Measurements from ENCODE around the gene SPACA6. TPM values are rescaled to one million over a fixed set of nuclear protein-coding genes. Genes with fewer than 3 reads are reported as not detected.
"Not testable (repeated sequence)": the region's sequence is repeated elsewhere in the genome, so short reads cannot be mapped to it uniquely, and the experiment has no call there.

Gene SPACA6
- total RNA-seq, 2 experiments from 2014 or later: 2.5 to 12.5 TPM

DNA sequence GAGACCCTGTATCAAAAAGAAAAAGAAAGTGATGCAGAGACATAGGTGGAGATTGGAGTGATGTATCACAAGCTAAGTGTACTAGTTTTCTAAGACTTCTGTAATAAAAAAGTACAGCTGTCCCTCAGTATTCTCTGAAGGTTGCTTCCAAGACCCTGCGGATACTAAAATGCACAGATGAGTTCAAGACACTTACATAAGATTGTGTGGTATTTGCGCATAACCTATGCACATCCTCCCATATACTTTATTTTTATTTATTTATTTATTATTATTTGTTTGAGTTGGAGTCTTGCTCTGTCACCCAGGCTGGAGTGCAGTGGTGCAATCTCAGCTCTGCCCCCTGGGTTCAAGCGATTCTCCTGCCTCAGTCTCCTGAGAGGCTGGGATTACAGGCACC, 44.3 kb downstream of the SPACA6 start:
- no peak for DNase-seq (ENCODE audit: low spot score)
- no peak overlapping the region for H2AFZ ChIP-seq (ENCODE audit: low read length)
- intact Hi-C loops (cut with micrococcal nuclease; ENCODE audit: unreplicated experiment): no loop called here
- ChIA-PET POLR2A (no interaction called here), CTCF (ENCODE audit: unreplicated experiment) (no interaction called here)
- BruUV-seq (replicated peaks): no TSS peak
- H3K4me2 ChIP-seq (ENCODE audit: low read length): no peak overlapping the region
- H3K36me3 ChIP-seq (ENCODE audit: insufficient read depth, low read length): no peaks in the 10 kb centered on the region
- TF ChIP-seq EZH2phosphoT487 (IDR thresholded peaks at IDR 0.05; ENCODE audit: borderline replicate concordance, low read depth, low read length): no peak
- TF ChIP-seq, protein P1, sequence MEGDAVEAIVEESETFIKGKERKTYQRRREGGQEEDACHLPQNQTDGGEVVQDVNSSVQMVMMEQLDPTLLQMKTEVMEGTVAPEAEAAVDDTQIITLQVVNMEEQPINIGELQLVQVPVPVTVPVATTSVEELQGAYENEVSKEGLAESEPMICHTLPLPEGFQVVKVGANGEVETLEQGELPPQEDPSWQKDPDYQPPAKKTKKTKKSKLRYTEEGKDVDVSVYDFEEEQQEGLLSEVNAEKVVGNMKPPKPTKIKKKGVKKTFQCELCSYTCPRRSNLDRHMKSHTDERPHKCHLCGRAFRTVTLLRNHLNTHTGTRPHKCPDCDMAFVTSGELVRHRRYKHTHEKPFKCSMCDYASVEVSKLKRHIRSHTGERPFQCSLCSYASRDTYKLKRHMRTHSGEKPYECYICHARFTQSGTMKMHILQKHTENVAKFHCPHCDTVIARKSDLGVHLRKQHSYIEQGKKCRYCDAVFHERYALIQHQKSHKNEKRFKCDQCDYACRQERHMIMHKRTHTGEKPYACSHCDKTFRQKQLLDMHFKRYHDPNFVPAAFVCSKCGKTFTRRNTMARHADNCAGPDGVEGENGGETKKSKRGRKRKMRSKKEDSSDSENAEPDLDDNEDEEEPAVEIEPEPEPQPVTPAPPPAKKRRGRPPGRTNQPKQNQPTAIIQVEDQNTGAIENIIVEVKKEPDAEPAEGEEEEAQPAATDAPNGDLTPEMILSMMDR (conservative IDR thresholded peaks at IDR 0.05; ENCODE audit: low read length): no peak
- no peaks in the 10 kb centered on the region for H3K9me2 ChIP-seq (ENCODE audit: insufficient read depth, low read length)
- no peaks in the 10 kb centered on the region for H4K20me1 ChIP-seq (ENCODE audit: insufficient read depth, low read length)
- H3K4me3 ChIP-seq (ENCODE audit: low read depth, low read length, poor library complexity, severe bottlenecking): no peak overlapping the region
- H3K27ac ChIP-seq (ENCODE audit: low read depth, low read length, poor library complexity, severe bottlenecking): no peak overlapping the region
- H3K4me1 ChIP-seq (ENCODE audit: insufficient read depth, low read length, poor library complexity, severe bottlenecking): no peaks in the 10 kb centered on the region
- no peaks in the 10 kb centered on the region for H3K9me3 ChIP-seq (ENCODE audit: low read length)
- H3K79me2 ChIP-seq (ENCODE audit: insufficient read depth, low read depth, low read length): no peaks in the 10 kb centered on the region

DNA sequence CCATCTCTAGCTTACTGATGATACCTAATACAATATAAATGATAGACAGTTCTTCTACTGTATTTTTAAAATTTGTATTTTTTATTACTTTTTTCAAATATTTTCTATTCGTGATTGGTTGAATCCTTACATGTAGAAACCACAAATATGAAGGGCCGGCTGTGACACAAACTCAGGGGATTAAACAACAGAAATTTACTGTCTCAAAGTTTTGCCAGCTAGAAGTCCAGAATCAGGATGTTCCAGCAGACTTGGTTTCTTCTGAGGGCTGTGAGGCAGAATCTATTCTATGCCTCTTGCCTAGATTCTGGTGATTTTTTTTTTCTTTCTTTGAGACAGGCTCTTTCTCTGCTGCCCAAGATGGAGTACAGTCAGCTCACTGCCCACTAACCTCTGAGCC, 44.8 kb downstream of the SPACA6 start:
- Histone ChIP-seq H3K36me3 (ENCODE audit: insufficient read depth, low read length) (no peaks in the 10 kb centered on the region), H3K4me3 (ENCODE audit: low read depth, low read length, poor library complexity, severe bottlenecking) (no peak overlapping the region), H3K4me2 (ENCODE audit: low read length) (no peak overlapping the region), H3K9me3 (ENCODE audit: low read length) (no peaks in the 10 kb centered on the region), H3K4me1 (ENCODE audit: insufficient read depth, low read length, poor library complexity, severe bottlenecking) (no peaks in the 10 kb centered on the region), H3K79me2 (ENCODE audit: insufficient read depth, low read depth, low read length) (no peaks in the 10 kb centered on the region), H2AFZ (ENCODE audit: low read length) (no peak overlapping the region), H3K27ac (ENCODE audit: low read depth, low read length, poor library complexity, severe bottlenecking) (no peak overlapping the region), H4K20me1 (ENCODE audit: insufficient read depth, low read length) (no peaks in the 10 kb centered on the region), H3K9me2 (ENCODE audit: insufficient read depth, low read length) (no peaks in the 10 kb centered on the region)
- intact Hi-C loops (cut with micrococcal nuclease; ENCODE audit: unreplicated experiment): no loop called here
- TF ChIP-seq EZH2phosphoT487 (IDR thresholded peaks at IDR 0.05; ENCODE audit: borderline replicate concordance, low read depth, low read length): no peak
- TF ChIP-seq, protein P1 (conservative IDR thresholded peaks at IDR 0.05; ENCODE audit: low read length): no peak
- no TSS peak for BruUV-seq (replicated peaks)
- ChIA-PET POLR2A (interaction anchor here (0.7 kb wide), 1 partner anchor 12 kb away, joined by 3 read pairs; no protein-coding TSS in a partner anchor), CTCF (ENCODE audit: unreplicated experiment) (no interaction called here)
- no peak for DNase-seq (ENCODE audit: low spot score)

DNA sequence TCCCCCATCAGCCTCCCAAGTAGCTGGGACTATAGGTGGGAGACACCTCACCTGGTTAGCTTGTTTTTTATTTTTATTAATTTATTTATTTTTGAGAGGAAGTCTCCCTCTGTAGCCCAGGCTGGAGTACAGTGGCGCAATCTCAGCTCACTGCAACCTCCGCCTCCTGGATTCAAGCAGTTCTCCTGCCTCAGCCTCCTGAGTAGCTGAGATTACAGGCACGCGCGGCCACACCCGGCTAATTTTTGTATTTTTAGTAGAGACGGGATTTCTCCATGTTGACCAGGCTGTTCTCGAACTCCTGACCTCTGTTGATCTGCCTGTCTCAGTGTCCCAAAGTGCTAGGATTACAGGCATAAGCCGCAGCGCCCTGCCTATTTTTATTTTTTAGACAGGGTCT, 45.4 kb downstream of the SPACA6 start:
- H3K4me3 ChIP-seq (ENCODE audit: low read depth, low read length, poor library complexity, severe bottlenecking); DNase-seq (ENCODE audit: low spot score); BruUV-seq (replicated peaks); H2AFZ ChIP-seq (ENCODE audit: low read length); intact Hi-C loops (cut with micrococcal nuclease; ENCODE audit: unreplicated experiment); H3K36me3 ChIP-seq (ENCODE audit: insufficient read depth, low read length); H3K9me3 ChIP-seq (ENCODE audit: low read length); H4K20me1 ChIP-seq (ENCODE audit: insufficient read depth, low read length); CTCF ChIA-PET (ENCODE audit: unreplicated experiment); H3K27ac ChIP-seq (ENCODE audit: low read depth, low read length, poor library complexity, severe bottlenecking); H3K4me2 ChIP-seq (ENCODE audit: low read length); H3K4me1 ChIP-seq (ENCODE audit: insufficient read depth, low read length, poor library complexity, severe bottlenecking); H3K9me2 ChIP-seq (ENCODE audit: insufficient read depth, low read length); H3K79me2 ChIP-seq (ENCODE audit: insufficient read depth, low read depth, low read length): not testable (repeated sequence)
- POLR2A ChIA-PET: interaction anchor here (0.7 kb wide), 1 partner anchor 13 kb away, joined by 3 read pairs; no protein-coding TSS in a partner anchor

Measured in OCI-LY7 (cell line).